Spleen (tissue), 11 donors: ENCODE measurements around the gene SNF8. TPM values are rescaled to one million over a fixed set of nuclear protein-coding genes. Genes with fewer than 3 reads are reported as not detected.

Source experiments
- DNase-seq: peaks from one replicate; pipeline ENCODE4 v3.0.0-alpha.2; 2020
- H3K27ac ChIP-seq, 8 donors: fragments of 200-600 bp; sonication (generic) in 7 of 8; 1 replicate in 4 of 8; 2 replicates in 4 of 8; pipeline versions ENCODE4 v1.5.0 to v1.8.0; 2016 to 2021; ENCODE audit warnings: inconsistent platforms in 4 of 8, mild to moderate bottlenecking in 4 of 8, moderate library complexity in 1 of 8
- H3K27me3 ChIP-seq, 7 donors: fragments of 200-600 bp; sonication (generic) in 6 of 7; replicated peaks in 1 of 7; 1 replicate in 4 of 7; 2 replicates in 3 of 7; pipeline versions ENCODE4 v1.5.0 to v1.8.0; 2016 to 2021; ENCODE audit warnings: inconsistent platforms in 3 of 7, mild to moderate bottlenecking in 1 of 7
- H3K36me3 ChIP-seq, 6 donors: fragments of 200-600 bp; sonication (generic) in 5 of 6; 1 replicate in 4 of 6; 2 replicates in 2 of 6; pipeline versions ENCODE4 v1.5.0 to v1.8.0; 2016 to 2021; ENCODE audit warnings: inconsistent platforms in 2 of 6
- H3K4me1 ChIP-seq, 6 donors: fragments of 200-600 bp; sonication (generic) in 5 of 6; 1 replicate in 3 of 6; 2 replicates in 3 of 6; pipeline versions ENCODE4 v1.5.0 to v1.8.0; 2016 to 2021; ENCODE audit warnings: inconsistent platforms in 3 of 6
- H3K4me3 ChIP-seq, 8 donors: fragments of 200-600 bp; sonication (generic) in 7 of 8; 1 replicate in 4 of 8; 2 replicates in 4 of 8; pipeline versions ENCODE4 v1.5.0 to v1.8.0; 2016 to 2021; ENCODE audit warnings: inconsistent platforms in 4 of 8, mild to moderate bottlenecking in 4 of 8, moderate library complexity in 2 of 8
- H3K9me3 ChIP-seq, 8 donors: fragments of 200-600 bp; sonication (generic) in 7 of 8; 1 replicate in 4 of 8; 2 replicates in 4 of 8; pipeline versions ENCODE4 v1.5.0 to v1.8.0; 2016 to 2021; ENCODE audit warnings: inconsistent platforms in 4 of 8
- POLR2A ChIP-seq, 3 donors: fragments of 450-650 bp; IDR thresholded peaks; one replicate each; pipeline ENCODE4 v1.5.1; 2017; ENCODE audit warnings: antibody characterized with exemption in 3 of 3, mild to moderate bottlenecking in 1 of 3
- POLR2AphosphoS5 ChIP-seq, 3 donors: sonication (generic); formaldehyde crosslinking; IDR thresholded peaks; one replicate each; pipeline ENCODE4 v1.5.1; 2017; ENCODE audit warnings: antibody characterized with exemption in 3 of 3
- WGBS, 5 donors: extraction: QIAGEN DNeasy Blood & Tissue Kit in 3 of 5; methylation state at CpG; one replicate each; pipeline versions ENCODE4 v1.1.5 to v1.1.7; 2013 to 2018; 5-methylcytosine and 5-hydroxymethylcytosine counted together
- intact Hi-C: fragments of 100-400 bp; cut with DNase I; formaldehyde crosslinking; loops from one replicate; pipeline ENCODE4 v1.15.0; 2023; ENCODE audit warnings: low total_unique reads
- polyA plus RNA-seq, 3 donors: library from polyadenylated mRNA; stranded (reverse); fragments of 200-250 nt; gene quantifications; one replicate each; pipeline ENCODE4 v1.2.1, GENCODE V29; 2013
- total RNA-seq, 7 donors: library from RNA; depleted of rRNA in 3 of 7; stranded (reverse); fragments of >200 nt in 3 of 7; fragmentation: NEBNext Ultra II Directional in 4 of 7; extraction: Animal tissue kit (Norgen Biotek cat#: 25700) in 4 of 7; gene quantifications; one replicate each; pipeline versions ENCODE4 v1.1.0 to v1.2.1, GENCODE V29; 2016 to 2021
- TF ChIP-seq, protein P1 (sequence below), 11 experiments: fragments of 200-600 bp in 7 of 11; fragments of 450-650 bp in 4 of 11; sonication (generic) in 4 of 11; IDR thresholded peaks in 8 of 11; conservative IDR thresholded peaks in 3 of 11; 1 replicate in 7 of 11; 2 replicates in 4 of 11; pipeline versions ENCODE4 v1.4.0 to v1.8.0; 2016 to 2021; ENCODE audit warnings: antibody characterized with exemption in 11 of 11, inconsistent platforms in 4 of 11, mild to moderate bottlenecking in 1 of 11
- donor health status: healthy with polysubstance abuse.
- donor health status: DM: no; HTN: no; CAD: no; lungs with moderate emphysema.
- donor health status: DM: no; HTN: no; CAD: no.
- donor health status: Bipolar disorder and iron deficiency.
- donor health status: healthy.
- donor health status: DM: no; HTN: no; CAD: no.
- donor health status: DM: yes; HTN: yes; CAD: no.

The SNF8 gene
- total and polyA plus RNA-seq, 10 donors = 55.9 to 129 (median 77.7) TPM

- WGBS, 5 donors = 83 to 92% (median 89%) methylated on average over 3 of the region's 3 CpGs
- H3K27ac ChIP-seq = no peak overlapping the region
- H3K4me3 ChIP-seq = no peak overlapping the region
- peak; percentile 35 for DNase-seq
- TF ChIP-seq, protein P1, sequence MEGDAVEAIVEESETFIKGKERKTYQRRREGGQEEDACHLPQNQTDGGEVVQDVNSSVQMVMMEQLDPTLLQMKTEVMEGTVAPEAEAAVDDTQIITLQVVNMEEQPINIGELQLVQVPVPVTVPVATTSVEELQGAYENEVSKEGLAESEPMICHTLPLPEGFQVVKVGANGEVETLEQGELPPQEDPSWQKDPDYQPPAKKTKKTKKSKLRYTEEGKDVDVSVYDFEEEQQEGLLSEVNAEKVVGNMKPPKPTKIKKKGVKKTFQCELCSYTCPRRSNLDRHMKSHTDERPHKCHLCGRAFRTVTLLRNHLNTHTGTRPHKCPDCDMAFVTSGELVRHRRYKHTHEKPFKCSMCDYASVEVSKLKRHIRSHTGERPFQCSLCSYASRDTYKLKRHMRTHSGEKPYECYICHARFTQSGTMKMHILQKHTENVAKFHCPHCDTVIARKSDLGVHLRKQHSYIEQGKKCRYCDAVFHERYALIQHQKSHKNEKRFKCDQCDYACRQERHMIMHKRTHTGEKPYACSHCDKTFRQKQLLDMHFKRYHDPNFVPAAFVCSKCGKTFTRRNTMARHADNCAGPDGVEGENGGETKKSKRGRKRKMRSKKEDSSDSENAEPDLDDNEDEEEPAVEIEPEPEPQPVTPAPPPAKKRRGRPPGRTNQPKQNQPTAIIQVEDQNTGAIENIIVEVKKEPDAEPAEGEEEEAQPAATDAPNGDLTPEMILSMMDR (IDR thresholded peaks at IDR 0.05 in 8 of 11, conservative IDR thresholded peaks at IDR 0.05 in 3 of 11) = no peak
- TF ChIP-seq POLR2A (IDR thresholded peaks at IDR 0.05) (no peak), POLR2AphosphoS5 (IDR thresholded peaks at IDR 0.05) (no peak)
- H3K27me3 ChIP-seq = no peaks in the 10 kb centered on the region
- intact Hi-C loops = no loop called here
- peaks cover 13 to 36% (median 20%) of the 10 kb centered on the region in 6 donors for H3K4me1 ChIP-seq
- no peaks in the 10 kb centered on the region for H3K9me3 ChIP-seq
- peaks cover 0 to 44% (median 13%) of the 10 kb centered on the region in 6 donors for H3K36me3 ChIP-seq
Observed at GRCh38 chr17:48894886-48895285, 49.8 kb downstream of the SNF8 start.

DNA sequence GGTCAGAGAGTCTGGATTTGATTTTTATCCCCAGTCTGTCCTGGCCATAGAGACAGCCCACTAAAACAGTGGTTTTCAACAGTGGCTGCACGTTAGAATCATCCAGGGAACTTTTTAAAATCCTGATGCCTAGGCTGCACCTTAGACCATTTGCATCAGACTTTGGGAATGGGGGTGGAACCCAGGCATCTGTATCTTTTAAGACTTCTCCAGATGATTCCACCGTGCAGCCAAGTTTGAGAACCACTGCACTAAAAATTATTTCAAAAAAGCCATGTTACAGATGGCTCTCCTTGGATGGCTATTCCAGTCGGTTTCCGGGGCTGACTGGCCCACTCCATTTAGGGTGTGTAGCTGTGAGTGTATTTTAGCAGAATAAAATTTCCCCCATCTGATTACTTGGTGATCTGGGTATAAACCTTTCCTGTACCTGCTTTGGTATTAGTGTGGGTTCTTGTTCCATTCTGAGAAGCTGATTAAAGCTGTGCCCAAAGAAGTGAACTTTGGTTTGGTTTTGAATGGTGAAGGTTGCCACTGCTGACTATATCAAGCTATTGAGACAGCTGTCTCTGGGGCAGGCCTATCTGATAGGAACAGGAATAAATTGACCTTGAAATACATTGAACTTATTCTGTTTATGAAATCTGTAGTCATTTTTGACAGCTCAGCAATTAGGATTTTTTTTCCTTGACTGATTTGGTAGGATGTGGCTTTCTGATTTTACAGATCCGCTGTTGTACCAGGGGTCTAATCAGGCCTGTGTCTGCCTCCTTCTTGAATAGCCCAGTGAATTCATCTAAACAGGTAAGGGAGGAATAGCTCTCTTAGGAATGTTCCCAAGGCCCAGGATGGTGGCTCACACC, 50.8 kb downstream of the SNF8 start:
- H3K27me3 ChIP-seq = no peaks in the 10 kb centered on the region
- peaks cover 0 to 44% (median 13%) of the 10 kb centered on the region in 6 donors for H3K36me3 ChIP-seq
- peak overlapping the region in 7 of 8 donors; percentile 56 to 86 (median 72) for H3K4me3 ChIP-seq
- H3K27ac ChIP-seq = peak overlapping the region in 5 of 8 donors; percentile 71 to 93 (median 90)
- intact Hi-C loops = no loop called here
- H3K9me3 ChIP-seq = no peaks in the 10 kb centered on the region
- peaks cover 13 to 36% (median 20%) of the 10 kb centered on the region in 6 donors for H3K4me1 ChIP-seq
- peak; percentile 46 for DNase-seq
- TF ChIP-seq, protein P1 (IDR thresholded peaks at IDR 0.05 in 8 of 11, conservative IDR thresholded peaks at IDR 0.05 in 3 of 11) = no peak
- TF ChIP-seq POLR2AphosphoS5 (IDR thresholded peaks at IDR 0.05) (no peak), POLR2A (IDR thresholded peaks at IDR 0.05) (no peak)
- 58 to 77% (median 67%) methylated on average over 5 of the region's 5 CpGs for WGBS, 5 donors

GRCh38 chr17:48892940-48893645, 51.5 kb downstream of the SNF8 start:
- Histone ChIP-seq H3K9me3 (no peaks in the 10 kb centered on the region), H3K4me1 (peaks cover 13 to 36% (median 20%) of the 10 kb centered on the region in 6 donors), H3K27me3 (no peaks in the 10 kb centered on the region), H3K4me3 (peak overlapping the region; percentile 56 to 86 (median 73)), H3K27ac (peak overlapping the region; percentile 35 to 93 (median 86)), H3K36me3 (peaks cover 0 to 40% (median 11%) of the 10 kb centered on the region in 6 donors)
- intact Hi-C loops = no loop called here
- DNase-seq = peak; percentile 74
- TF ChIP-seq POLR2A (IDR thresholded peaks at IDR 0.05) (no peak), POLR2AphosphoS5 (IDR thresholded peaks at IDR 0.05) (no peak)
- TF ChIP-seq, protein P1 (IDR thresholded peaks at IDR 0.05 in 8 of 11, conservative IDR thresholded peaks at IDR 0.05 in 3 of 11) = no peak
- 1 to 3% (median 2%) methylated on average over 24 of the region's 24 CpGs for WGBS, 5 donors
